Embryonic facial prominence (tissue), 1 donor: ENCODE data around the gene WNT3A.

Source experiments
- DNase-seq: peaks from one replicate; pipeline ENCODE4 v3.0.0-alpha.2; 2016; ENCODE audit errors: extremely low spot score

The WNT3A gene

GRCh38 chr1:228031276-228031995, 24.6 kb downstream of the WNT3A start:
- DNase-seq: no peak

GRCh38 chr1:228032041-228032440, 25.2 kb downstream of the WNT3A start:
- DNase-seq: no peak

GRCh38 chr1:228033376-228033775, 26.6 kb downstream of the WNT3A start:
- no peak for DNase-seq

GRCh38 chr1:228034954-228035837, 28.4 kb downstream of the WNT3A start:
- no peak for DNase-seq

GRCh38 chr1:228035844-228036243, 29.0 kb downstream of the WNT3A start:
- DNase-seq: no peak

- DNase-seq: no peak
Measured at GRCh38 chr1:228036701-228037231, 30.0 kb downstream of the WNT3A start.

GRCh38 chr1:228037401-228038386, 30.9 kb downstream of the WNT3A start:
- DNase-seq: no peak

- no peak for DNase-seq
Measured at GRCh38 chr1:228038387-228039005, 31.7 kb downstream of the WNT3A start.

- no peak for DNase-seq
Measured at GRCh38 chr1:228039006-228039903, 32.5 kb downstream of the WNT3A start.

- no peak for DNase-seq
Measured at GRCh38 chr1:228039986-228040385, 33.2 kb downstream of the WNT3A start.

GRCh38 chr1:228041316-228041715, 34.5 kb downstream of the WNT3A start:
- DNase-seq: no peak

GRCh38 chr1:228042508-228042907, 35.7 kb downstream of the WNT3A start:
- DNase-seq: no peak

- DNase-seq: no peak
Measured at GRCh38 chr1:228043281-228043848, 36.6 kb downstream of the WNT3A start.

GRCh38 chr1:228044961-228045360, 38.2 kb downstream of the WNT3A start:
- no peak for DNase-seq

GRCh38 chr1:228045405-228045804, 38.6 kb downstream of the WNT3A start:
- no peak for DNase-seq

- DNase-seq: no peak
Measured at GRCh38 chr1:228045871-228046270, 39.1 kb downstream of the WNT3A start.

- no peak for DNase-seq
Measured at GRCh38 chr1:228046421-228047182, 39.8 kb downstream of the WNT3A start.

- DNase-seq: no peak
Measured at GRCh38 chr1:228047183-228047466, 40.3 kb downstream of the WNT3A start.

GRCh38 chr1:228048120-228048519, 41.3 kb downstream of the WNT3A start:
- no peak for DNase-seq
